ENCODE data around the gene SLC43A1.
A peak's percentile ranks its signal among the peaks of the same experiment; 100 is the strongest.

Gene SLC43A1

GRCh38 chr11:57479021-57479663 lies 36.4 kb downstream of the SLC43A1 start:
- DNase-seq = no peak

GRCh38 chr11:57477507-57478189 lies 37.9 kb downstream of the SLC43A1 start:
- no peak for DNase-seq

GRCh38 chr11:57476757-57477506 lies 38.6 kb downstream of the SLC43A1 start:
- DNase-seq = peak in 3 of 5 experiments; percentile 8 to 26 (median 12)

- peak in 2 of 5 experiments; percentile 15 to 16 for DNase-seq
Observed at GRCh38 chr11:57476047-57476756, 39.3 kb downstream of the SLC43A1 start.

GRCh38 chr11:57475671-57476046 lies 39.8 kb downstream of the SLC43A1 start:
- DNase-seq = no peak

GRCh38 chr11:57475191-57475590 lies 40.3 kb downstream of the SLC43A1 start:
- DNase-seq = no peak

- no peak for DNase-seq
Observed at GRCh38 chr11:57474803-57475115, 40.7 kb downstream of the SLC43A1 start.

GRCh38 chr11:57474017-57474802 lies 41.3 kb downstream of the SLC43A1 start:
- DNase-seq = peak in 2 of 5 experiments; percentile 41 to 46

- no peak for DNase-seq
Observed at GRCh38 chr11:57473285-57473841, 42.1 kb downstream of the SLC43A1 start.

GRCh38 chr11:57471496-57471895 lies 44.0 kb downstream of the SLC43A1 start:
- no peak for DNase-seq

GRCh38 chr11:57469268-57469667 lies 46.2 kb downstream of the SLC43A1 start:
- no peak for DNase-seq

- DNase-seq = no peak
Observed at GRCh38 chr11:57468276-57468675, 47.2 kb downstream of the SLC43A1 start.

GRCh38 chr11:57467508-57468157 lies 47.9 kb downstream of the SLC43A1 start:
- DNase-seq = no peak

- no peak for DNase-seq
Observed at GRCh38 chr11:57466680-57467079, 48.8 kb downstream of the SLC43A1 start.

- DNase-seq = no peak
Observed at GRCh38 chr11:57464539-57465181, 50.8 kb downstream of the SLC43A1 start.

- DNase-seq = no peak
Observed at GRCh38 chr11:57463671-57464538, 51.6 kb downstream of the SLC43A1 start.

- DNase-seq = no peak
Observed at GRCh38 chr11:57462597-57462996, 52.9 kb downstream of the SLC43A1 start.

- DNase-seq = no peak
Observed at GRCh38 chr11:57461841-57462489, 53.5 kb downstream of the SLC43A1 start.
